Subcutaneous adipose tissue (tissue), 4 donors: ENCODE measurements around the gene DNAJA4. TPM values are rescaled to one million over a fixed set of nuclear protein-coding genes. Genes with fewer than 3 reads are reported as not detected.

ENCODE experiments used
- small RNA-seq: library from RNA; depleted of rRNA; stranded (forward); fragments of <200 nt; gene quantifications from one replicate; pipeline ENCODE3, GENCODE V24; 2016
- total RNA-seq, 4 donors: library from RNA; depleted of rRNA; stranded (reverse); fragments of >200 nt; gene quantifications; one replicate each; pipeline ENCODE4 v1.1.0, GENCODE V29; 2016
- TF ChIP-seq, protein P1 (sequence below): fragments of 450-650 bp; IDR thresholded peaks from one replicate; pipeline ENCODE4 v1.5.1; 2016; ENCODE audit warnings: low read depth, mild to moderate bottlenecking, control low read depth, antibody characterized with exemption, moderate library complexity

DNAJA4 gene
- total RNA-seq, 4 donors from 2014 or later, result 14.3 to 22.8 (median 17.7) TPM

DNA sequence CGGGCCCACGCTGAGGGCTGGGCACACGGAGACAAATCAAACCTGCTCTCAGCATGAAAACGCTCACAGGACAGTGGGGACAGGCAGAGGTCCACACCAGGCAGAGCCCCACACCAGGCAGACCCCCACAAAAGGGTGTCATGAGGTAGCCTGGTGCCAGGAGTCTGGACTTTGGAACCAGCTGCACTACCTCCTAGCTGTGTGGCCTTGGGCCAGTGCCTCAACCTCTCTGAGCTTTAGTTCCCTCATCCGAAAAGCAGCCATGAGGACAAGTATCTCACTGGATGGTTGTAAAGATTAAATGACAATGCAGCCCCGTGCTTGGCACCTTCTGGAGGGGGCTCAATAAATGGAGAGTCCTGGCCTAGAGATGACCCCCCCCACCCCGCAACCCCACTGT is 59.3 kb downstream of the DNAJA4 start:
- TF ChIP-seq, protein P1, sequence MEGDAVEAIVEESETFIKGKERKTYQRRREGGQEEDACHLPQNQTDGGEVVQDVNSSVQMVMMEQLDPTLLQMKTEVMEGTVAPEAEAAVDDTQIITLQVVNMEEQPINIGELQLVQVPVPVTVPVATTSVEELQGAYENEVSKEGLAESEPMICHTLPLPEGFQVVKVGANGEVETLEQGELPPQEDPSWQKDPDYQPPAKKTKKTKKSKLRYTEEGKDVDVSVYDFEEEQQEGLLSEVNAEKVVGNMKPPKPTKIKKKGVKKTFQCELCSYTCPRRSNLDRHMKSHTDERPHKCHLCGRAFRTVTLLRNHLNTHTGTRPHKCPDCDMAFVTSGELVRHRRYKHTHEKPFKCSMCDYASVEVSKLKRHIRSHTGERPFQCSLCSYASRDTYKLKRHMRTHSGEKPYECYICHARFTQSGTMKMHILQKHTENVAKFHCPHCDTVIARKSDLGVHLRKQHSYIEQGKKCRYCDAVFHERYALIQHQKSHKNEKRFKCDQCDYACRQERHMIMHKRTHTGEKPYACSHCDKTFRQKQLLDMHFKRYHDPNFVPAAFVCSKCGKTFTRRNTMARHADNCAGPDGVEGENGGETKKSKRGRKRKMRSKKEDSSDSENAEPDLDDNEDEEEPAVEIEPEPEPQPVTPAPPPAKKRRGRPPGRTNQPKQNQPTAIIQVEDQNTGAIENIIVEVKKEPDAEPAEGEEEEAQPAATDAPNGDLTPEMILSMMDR, result no peak

DNA sequence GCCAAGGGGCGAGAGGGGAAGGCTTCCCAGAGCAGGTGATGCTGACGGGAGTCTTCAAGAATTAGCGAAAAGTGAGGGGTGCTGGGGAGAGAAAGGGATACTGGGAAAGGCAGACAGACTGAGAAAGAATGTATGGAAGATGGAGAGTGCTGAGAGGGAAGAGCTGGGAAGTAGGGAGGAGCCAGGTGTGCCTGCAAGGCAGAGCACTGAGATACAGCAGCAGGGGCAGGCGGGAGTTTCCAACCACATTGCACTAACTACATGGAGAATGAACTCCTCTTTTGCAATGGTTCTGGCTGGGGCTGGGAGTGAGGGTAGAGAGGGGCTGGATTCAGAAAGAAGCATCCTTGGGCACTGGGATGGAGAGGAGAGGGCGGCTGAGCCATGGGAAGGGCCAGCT is 59.8 kb downstream of the DNAJA4 start:
- TF ChIP-seq, protein P1, result no peak

DNA sequence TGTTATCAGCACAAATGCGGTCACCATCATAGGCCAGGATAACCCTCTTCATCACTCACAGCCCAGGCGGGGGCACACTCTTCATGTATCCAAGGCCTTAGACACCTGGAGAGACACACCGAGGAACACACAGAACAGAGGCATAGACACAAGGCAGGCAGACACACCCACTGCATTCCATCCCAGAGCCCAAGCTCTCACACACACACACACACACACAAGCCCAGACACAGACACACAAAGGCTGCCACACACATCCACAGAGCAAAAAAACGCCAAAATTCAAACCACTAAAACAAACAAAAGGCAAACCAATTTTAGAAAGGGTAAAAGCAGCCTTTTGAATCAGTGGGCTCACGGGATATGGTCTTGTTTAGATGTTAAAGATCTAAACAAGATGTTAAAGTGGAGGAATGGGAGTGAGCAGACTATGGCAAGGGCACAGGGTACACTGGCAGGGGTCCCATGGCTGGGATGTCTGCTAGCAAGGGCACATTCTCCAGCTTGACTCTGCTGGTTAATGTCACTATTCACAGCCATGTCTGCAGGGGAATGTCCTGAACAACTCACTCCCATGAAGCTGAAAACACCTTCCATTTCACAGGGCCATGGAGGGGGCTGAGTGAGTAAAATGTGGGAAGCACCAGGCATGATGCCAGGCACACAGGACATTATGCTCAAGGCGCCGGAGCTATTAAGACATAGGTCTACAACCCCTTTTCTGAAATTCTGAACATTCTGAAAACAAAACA is 60.9 kb downstream of the DNAJA4 start:
- TF ChIP-seq, protein P1, result no peak

DNA sequence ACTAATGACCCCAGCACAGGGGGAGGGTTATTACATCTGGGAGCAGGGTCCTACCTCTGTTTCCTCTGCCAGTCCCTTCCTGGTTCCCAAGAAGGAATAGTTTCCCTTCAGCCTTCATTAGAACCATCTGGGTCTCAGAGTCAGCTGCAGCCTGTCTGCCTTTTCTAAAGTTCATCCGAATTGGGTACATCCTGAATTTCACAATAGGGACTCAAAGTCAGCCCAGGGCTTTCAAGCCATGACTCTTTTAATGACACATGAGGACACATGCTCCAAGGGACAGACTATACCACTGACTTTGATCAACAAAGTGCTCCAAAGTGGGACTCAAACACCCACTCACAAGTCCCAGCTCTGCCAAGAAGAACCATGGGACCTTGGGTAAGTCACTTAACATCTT is 63.1 kb downstream of the DNAJA4 start:
- TF ChIP-seq, protein P1, result no peak

DNA sequence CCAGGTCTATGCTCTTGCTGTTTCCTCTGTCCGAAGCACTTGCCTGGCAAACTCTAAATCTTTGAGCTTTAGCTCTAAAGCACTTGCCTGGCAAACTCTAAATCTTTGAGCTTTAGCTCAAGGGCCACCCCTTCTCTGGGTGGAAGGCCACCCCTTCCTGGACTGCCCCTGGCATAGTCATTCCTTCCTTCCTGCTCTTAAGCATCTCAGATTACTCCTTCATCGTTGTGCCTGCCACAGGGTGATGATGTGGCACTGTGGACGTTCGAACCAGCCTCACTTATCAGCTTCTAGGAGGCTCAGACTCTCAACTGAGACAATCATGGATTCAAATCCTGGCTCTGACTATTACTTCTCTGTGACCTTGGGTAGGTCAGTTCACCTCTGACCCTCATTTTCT is 65.3 kb downstream of the DNAJA4 start:
- TF ChIP-seq, protein P1, result no peak

Small RNA genes lying within 50 kb of the gene (small RNA-seq; reads per million reads assigned to genes)
- gene AC090607.5, result not detected

Other genes with a start within 250 kb of the DNAJA4 start
- gene TBC1D2B, start 186.9 kb upstream of the DNAJA4 start, total RNA-seq, result 100 to 1,000 TPM in 2 of 4 donors, 10 to 100 TPM in 2; 57.6 to 112 (median 101) TPM
- gene SH2D7, start 172.0 kb upstream of the DNAJA4 start, total RNA-seq, result not detected
- 1 to 10 TPM; 3.2 to 6.4 (median 5.9) TPM for gene CIB2, start 133.1 kb upstream of the DNAJA4 start, total RNA-seq
- 10 to 100 TPM; 51.5 to 96.8 (median 61.1) TPM for gene IDH3A, start 115.2 kb upstream of the DNAJA4 start, total RNA-seq
- gene ACSBG1, start 30.0 kb upstream of the DNAJA4 start, total RNA-seq, result not detected
- gene SKIC8, start 35.0 kb downstream of the DNAJA4 start, total RNA-seq, result 10 to 100 TPM; 50.0 to 70.8 (median 64.3) TPM
- gene CRABP1, start 75.8 kb downstream of the DNAJA4 start, total RNA-seq, result not detected
- 10 to 100 TPM; 33.9 to 55.9 (median 44.1) TPM for gene IREB2, start 173.7 kb downstream of the DNAJA4 start, total RNA-seq
- 10 to 100 TPM in 1 of 4 donors, 1 to 10 TPM in 3; 2.8 to 10.6 (median 6.9) TPM for gene HYKK, start 243.0 kb downstream of the DNAJA4 start, total RNA-seq